ENCODE measurements around the gene NPY.

The NPY gene

GRCh38 chr7:24339575-24339974 is 55.6 kb downstream of the NPY start:
- Histone ChIP-seq H3K27ac (no peak overlapping the region), H3K4me1 (no peaks in the 10 kb centered on the region), H3K4me3 (no peak overlapping the region), H3K27me3 (no peaks in the 10 kb centered on the region), H3K9me3 (no peaks in the 10 kb centered on the region), H3K36me3 (no peaks in the 10 kb centered on the region)
- no peak for TF ChIP-seq CTCF (IDR thresholded peaks at IDR 0.05)
- intact Hi-C loops (cut with DNase I; ENCODE audit: low total_unique reads) = no loop called here
- DNase-seq = no peak

- H3K27ac ChIP-seq = no peak overlapping the region
- no peak for DNase-seq
- no peaks in the 10 kb centered on the region for H3K36me3 ChIP-seq
- TF ChIP-seq CTCF (IDR thresholded peaks at IDR 0.05) = no peak
- H3K4me1 ChIP-seq = no peaks in the 10 kb centered on the region
- H3K27me3 ChIP-seq = no peaks in the 10 kb centered on the region
- intact Hi-C loops (cut with DNase I; ENCODE audit: low total_unique reads) = no loop called here
- no peaks in the 10 kb centered on the region for H3K9me3 ChIP-seq
- no peak overlapping the region for H3K4me3 ChIP-seq
These were observed 56.7 kb downstream of the NPY start for GRCh38 chr7:24340727-24341126.
